HG03432 (cell line): ENCODE results near the gene ZNF460.

Source experiments
- ATAC-seq: cut with Tn5 transposase; IDR thresholded peaks from one replicate; pipeline ENCODE4 v1.9.1; 2021; ENCODE audit warnings: mild to moderate bottlenecking, moderate library complexity; ENCODE audit not compliant: unreplicated experiment

ZNF460 gene

GRCh38 chr19:57279418-57280164 lies 694 bp upstream of the ZNF460 start:
- peak; percentile 69 for ATAC-seq

GRCh38 chr19:57280962-57281400 lies 696 bp downstream of the ZNF460 start:
- ATAC-seq: no peak

DNA sequence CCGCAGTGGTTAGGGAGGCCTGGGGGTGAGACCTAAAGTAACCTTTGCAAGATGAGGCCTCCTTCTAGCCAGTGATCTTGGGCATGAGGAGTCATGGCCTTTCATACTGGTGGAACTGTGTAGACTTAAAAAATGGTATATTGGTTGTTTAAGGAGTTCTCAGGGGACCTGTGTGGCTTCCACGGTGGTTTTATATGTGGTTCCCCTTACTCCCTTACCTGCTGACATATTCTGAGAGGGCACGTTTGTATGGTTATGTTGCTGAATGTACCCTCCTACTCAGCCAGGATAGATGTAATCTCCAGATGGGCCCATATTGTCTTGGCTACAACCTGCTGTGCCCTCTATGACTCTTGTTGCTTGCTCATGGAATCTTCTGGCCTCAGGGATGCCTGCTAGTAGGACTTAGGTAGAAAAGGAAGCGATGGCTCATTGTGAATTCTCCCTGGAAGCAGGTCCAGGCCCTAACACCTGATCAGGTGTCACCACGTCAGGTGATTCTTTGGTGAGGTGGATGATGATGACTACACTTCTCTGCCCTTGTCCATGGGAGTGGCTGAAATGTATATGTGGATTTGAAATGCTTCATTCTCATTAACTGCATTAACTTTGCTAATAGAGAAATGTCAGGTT lies 1.8 kb downstream of the ZNF460 start:
- no peak for ATAC-seq

DNA sequence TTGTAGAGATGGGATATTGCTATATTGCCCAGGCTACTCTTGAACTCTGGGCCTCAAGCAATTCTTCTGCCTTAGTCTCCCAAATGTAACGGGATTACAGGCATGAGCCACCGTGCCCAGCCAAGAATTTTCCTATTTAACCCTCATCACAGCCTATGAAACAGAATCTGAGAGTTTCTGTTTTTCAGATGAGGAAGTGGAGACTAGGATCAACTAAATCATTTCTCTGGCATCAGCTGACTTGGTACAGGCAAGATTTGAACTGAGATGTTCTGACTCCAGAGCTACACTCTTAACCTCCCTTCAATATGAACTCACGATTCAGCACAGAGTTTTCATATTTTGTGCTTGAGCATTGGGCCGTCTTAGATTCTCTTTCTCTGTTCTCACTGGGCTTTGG lies 8.1 kb downstream of the ZNF460 start:
- no peak for ATAC-seq

DNA sequence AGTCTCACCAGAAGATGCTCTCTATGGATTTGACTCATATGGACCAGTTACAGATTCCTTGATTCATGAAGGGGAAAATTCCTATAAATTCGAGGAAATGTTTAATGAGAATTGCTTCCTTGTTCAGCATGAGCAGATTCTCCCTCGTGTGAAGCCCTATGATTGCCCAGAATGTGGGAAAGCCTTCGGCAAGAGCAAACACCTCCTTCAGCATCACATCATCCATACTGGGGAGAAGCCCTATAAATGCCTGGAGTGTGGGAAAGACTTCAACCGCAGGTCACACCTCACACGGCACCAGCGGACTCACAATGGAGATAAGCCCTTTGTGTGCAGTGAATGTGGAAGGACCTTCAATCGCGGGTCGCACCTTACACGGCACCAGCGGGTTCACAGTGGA lies 10.7 kb downstream of the ZNF460 start:
- ATAC-seq: no peak

DNA sequence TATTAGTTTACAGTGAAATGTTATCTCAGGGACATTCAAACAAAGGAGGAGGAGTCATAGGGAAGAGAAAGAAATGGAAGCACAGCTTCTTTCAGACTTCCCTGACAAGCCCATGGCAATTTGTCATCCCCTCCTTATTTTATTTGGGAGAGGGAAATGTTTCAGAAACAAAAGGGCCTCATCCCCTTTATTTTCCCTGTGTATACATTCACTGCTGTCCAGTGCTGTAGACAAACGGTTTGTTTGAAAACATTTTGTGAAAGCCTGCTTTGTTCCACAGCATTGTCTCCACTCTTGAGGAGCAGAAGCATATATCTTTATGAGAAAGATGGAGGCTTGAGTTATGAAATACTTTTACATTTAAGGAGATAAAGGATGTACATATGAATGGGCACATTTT lies 12.3 kb downstream of the ZNF460 start:
- no peak for ATAC-seq

DNA sequence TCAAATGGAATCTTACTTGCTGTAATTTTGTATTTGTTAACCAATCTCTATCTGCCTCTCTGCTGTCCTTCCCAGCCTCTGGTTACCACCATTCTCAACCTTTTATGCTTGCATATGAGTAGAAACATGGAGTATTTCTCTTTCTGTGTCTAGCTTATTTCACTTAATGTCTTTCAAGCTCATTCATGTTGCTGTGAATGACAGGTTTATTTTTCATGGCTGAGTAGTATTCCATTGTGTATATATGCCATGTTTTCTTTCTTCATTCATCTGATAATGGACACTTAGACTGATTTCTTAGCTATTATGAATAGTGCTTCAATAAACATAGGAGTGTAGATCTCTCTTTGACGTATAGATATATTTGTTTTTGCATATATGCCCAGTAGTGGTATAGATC lies 13.4 kb downstream of the ZNF460 start:
- no peak for ATAC-seq

DNA sequence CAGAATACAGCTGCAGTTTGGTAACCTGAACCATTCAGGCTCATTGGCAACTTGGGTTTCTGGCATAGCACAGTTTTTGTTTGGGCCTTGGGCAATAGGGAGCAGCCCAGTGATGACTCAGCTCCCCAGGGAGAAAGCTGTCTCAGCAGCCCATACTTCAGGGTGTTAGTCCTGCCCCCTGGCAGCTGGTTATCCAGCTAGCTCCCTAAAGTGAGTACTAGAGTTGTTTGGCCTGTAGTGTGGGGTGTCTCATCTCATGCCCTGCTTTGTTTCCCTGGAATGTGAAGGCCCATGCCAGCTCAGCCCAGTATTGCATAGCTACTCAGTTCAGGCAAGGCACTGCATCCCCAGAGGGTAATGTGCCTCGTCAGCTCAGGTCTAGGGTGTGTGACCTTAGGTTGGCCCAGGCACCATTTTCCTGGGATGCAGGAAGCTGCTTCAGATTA lies 21.8 kb downstream of the ZNF460 start:
- no peak for ATAC-seq

- no peak for ATAC-seq
These were observed 22.6 kb downstream of the ZNF460 start for GRCh38 chr19:57302727-57303401.

- ATAC-seq: no peak
These were observed 24.8 kb downstream of the ZNF460 start for GRCh38 chr19:57305056-57305455.

GRCh38 chr19:57308514-57308913 lies 28.2 kb downstream of the ZNF460 start:
- ATAC-seq: no peak

GRCh38 chr19:57310792-57311191 lies 30.5 kb downstream of the ZNF460 start:
- no peak for ATAC-seq

- ATAC-seq: no peak
These were observed 33.9 kb downstream of the ZNF460 start for GRCh38 chr19:57314146-57314545.

GRCh38 chr19:57317503-57317902 lies 37.2 kb downstream of the ZNF460 start:
- ATAC-seq: no peak

- no peak for ATAC-seq
These were observed 39.5 kb downstream of the ZNF460 start for GRCh38 chr19:57319869-57320179.

GRCh38 chr19:57320180-57321084 lies 40.1 kb downstream of the ZNF460 start, which contains the start of gene ZNF543:
Gene ZNF543, plus strand, starts transcription at chr19:57320472. Its CDS starts 382 bp downstream, at chr19:57320854.
- peak; percentile 95 for ATAC-seq

DNA sequence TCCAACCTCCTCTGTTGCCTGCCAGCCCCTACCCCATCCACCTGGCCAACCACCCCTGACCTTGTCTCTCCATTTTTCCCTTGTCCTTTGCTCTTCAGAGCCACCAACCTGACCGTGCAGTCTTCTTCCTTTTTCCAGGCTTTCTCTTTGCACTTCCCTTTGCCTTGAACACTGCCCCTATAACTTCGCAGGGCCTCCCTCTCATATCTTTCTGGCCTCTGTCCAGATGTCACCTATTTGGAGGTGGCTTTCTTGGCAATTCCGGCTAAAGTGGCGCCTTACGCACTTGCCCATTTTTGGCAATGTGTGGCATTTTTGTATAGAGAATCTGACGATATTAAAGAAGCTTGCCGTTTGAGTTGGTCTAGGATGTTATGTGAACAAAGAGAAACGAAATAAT lies 40.8 kb downstream of the ZNF460 start:
- ATAC-seq: no peak

GRCh38 chr19:57321751-57322150 lies 41.5 kb downstream of the ZNF460 start:
- ATAC-seq: no peak

DNA sequence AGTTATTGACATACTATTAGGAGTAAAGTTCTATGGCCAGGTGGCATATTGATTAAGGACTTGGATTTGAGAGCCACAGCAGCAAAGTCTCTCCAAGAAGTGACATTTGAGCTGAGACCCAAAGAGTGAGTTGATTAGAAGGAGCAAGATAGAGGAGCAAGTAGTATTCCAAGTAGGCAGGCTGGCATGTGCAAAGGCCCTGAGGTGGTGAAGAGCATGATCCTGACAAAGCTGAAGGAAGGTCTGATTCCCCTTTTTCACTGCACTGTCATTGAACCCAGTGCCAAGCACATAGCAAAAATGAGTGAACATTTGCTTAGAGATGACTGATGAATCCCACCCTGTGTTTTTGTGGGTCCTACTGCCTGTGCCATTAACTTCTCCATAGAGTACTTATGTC lies 44.7 kb downstream of the ZNF460 start:
- no peak for ATAC-seq

DNA sequence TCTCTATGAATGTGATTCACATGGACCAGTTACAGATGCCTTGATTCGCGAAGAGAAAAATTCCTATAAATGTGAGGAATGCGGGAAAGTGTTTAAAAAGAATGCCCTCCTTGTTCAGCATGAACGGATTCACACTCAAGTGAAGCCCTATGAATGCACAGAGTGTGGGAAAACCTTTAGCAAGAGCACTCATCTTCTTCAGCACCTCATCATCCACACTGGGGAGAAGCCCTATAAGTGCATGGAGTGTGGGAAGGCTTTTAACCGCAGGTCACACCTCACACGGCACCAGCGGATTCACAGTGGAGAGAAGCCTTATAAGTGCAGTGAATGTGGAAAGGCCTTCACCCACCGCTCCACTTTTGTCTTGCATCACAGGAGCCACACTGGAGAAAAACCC lies 47.7 kb downstream of the ZNF460 start:
- ATAC-seq: no peak

GRCh38 chr19:57334191-57334590 lies 53.9 kb downstream of the ZNF460 start:
- ATAC-seq: no peak
